ENCODE data around the gene MAML3.
A peak's percentile ranks its signal among the peaks of the same experiment; 100 is the strongest.

The MAML3 gene

GRCh38 chr4:139736274-139736660, 417.7 kb downstream of the MAML3 start:
- Histone ChIP-seq H3K9me3 (no peaks in the 10 kb centered on the region), H3K4me1 (peaks cover 31% of the 10 kb centered on the region), H3K36me3 (no peaks in the 10 kb centered on the region), H3K27me3 (no peaks in the 10 kb centered on the region), H3K4me3 (ENCODE audit: low read depth, low read length) (no peak overlapping the region)
- no peak for DNase-seq
- no peak for TF ChIP-seq CTCF (IDR thresholded peaks at IDR 0.05; ENCODE audit: low read depth, low read length)

GRCh38 chr4:139735381-139736273, 418.4 kb downstream of the MAML3 start:
- Histone ChIP-seq H3K27me3 (no peaks in the 10 kb centered on the region), H3K4me1 (peaks cover 25% of the 10 kb centered on the region), H3K36me3 (no peaks in the 10 kb centered on the region), H3K9me3 (no peaks in the 10 kb centered on the region), H3K4me3 (ENCODE audit: low read depth, low read length) (peak overlapping the region; percentile 50)
- TF ChIP-seq CTCF (IDR thresholded peaks at IDR 0.05; ENCODE audit: low read depth, low read length) = no peak
- peak; percentile 85 for DNase-seq

GRCh38 chr4:139734875-139735380, 419.1 kb downstream of the MAML3 start:
- TF ChIP-seq CTCF (IDR thresholded peaks at IDR 0.05; ENCODE audit: low read depth, low read length) = peak; percentile 69
- no peaks in the 10 kb centered on the region for H3K9me3 ChIP-seq
- peak overlapping the region; percentile 57 for H3K4me3 ChIP-seq (ENCODE audit: low read depth, low read length)
- peak; percentile 98 for DNase-seq
- H3K36me3 ChIP-seq = peaks cover 4% of the 10 kb centered on the region; the same call in 1 of the 2 replicates
- peaks cover 20% of the 10 kb centered on the region for H3K4me1 ChIP-seq
- H3K27me3 ChIP-seq = no peaks in the 10 kb centered on the region

- Histone ChIP-seq H3K9me3 (no peaks in the 10 kb centered on the region), H3K27me3 (no peaks in the 10 kb centered on the region), H3K4me3 (ENCODE audit: low read depth, low read length) (peak overlapping the region; percentile 57), H3K36me3 (peaks cover 8% of the 10 kb centered on the region; the same call in 1 of the 2 replicates), H3K4me1 (peaks cover 18% of the 10 kb centered on the region)
- no peak for DNase-seq
- no peak for TF ChIP-seq CTCF (IDR thresholded peaks at IDR 0.05; ENCODE audit: low read depth, low read length)
These were observed 419.6 kb downstream of the MAML3 start for GRCh38 chr4:139734201-139734874.

- TF ChIP-seq CTCF (IDR thresholded peaks at IDR 0.05; ENCODE audit: low read depth, low read length) = no peak
- Histone ChIP-seq H3K9me3 (no peaks in the 10 kb centered on the region), H3K36me3 (peaks cover 8% of the 10 kb centered on the region; the same call in 1 of the 2 replicates), H3K4me1 (peaks cover 18% of the 10 kb centered on the region), H3K27me3 (no peaks in the 10 kb centered on the region), H3K4me3 (ENCODE audit: low read depth, low read length) (no peak overlapping the region)
- DNase-seq = no peak
These were observed 420.9 kb downstream of the MAML3 start for GRCh38 chr4:139732991-139733570.

All from BE2C (cell line).